Esophagus squamous epithelium (tissue), 5 donors: ENCODE measurements around the gene IFNL1. TPM values are rescaled to one million over a fixed set of nuclear protein-coding genes. Genes with fewer than 3 reads are reported as not detected.
A peak's percentile ranks its signal among the peaks of the same experiment; 100 is the strongest.

Source experiments
- DNase-seq: peaks from one replicate; lab custom pipeline; 2025; lab: John Stamatoyannopoulos, UW
- H3K27ac ChIP-seq, 4 donors: fragments of 200-600 bp; sonication (generic); one replicate each; pipeline ENCODE4 v1.5.1; 2016 to 2019; ENCODE audit warnings: mild to moderate bottlenecking in 1 of 4
- H3K27me3 ChIP-seq, 4 donors: fragments of 200-600 bp; sonication (generic); 1 replicate in 3 of 4; 2 replicates in 1 of 4; pipeline versions ENCODE4 v1.5.1 to v1.6.0; 2017 to 2021; ENCODE audit warnings: antibody characterized with exemption in 1 of 4
- H3K36me3 ChIP-seq, 3 donors: fragments of 200-600 bp; sonication (generic); one replicate each; pipeline ENCODE4 v1.5.1; 2016 to 2019
- H3K4me1 ChIP-seq, 3 donors: fragments of 200-600 bp; sonication (generic); one replicate each; pipeline ENCODE4 v1.5.1; 2017 to 2019
- H3K4me3 ChIP-seq, 4 donors: fragments of 200-600 bp; sonication (generic); 1 replicate in 3 of 4; 2 replicates in 1 of 4; pipeline ENCODE4 v1.5.1; 2016 to 2019; ENCODE audit warnings: mild to moderate bottlenecking in 2 of 4, moderate library complexity in 1 of 4
- H3K9me3 ChIP-seq, 3 donors: fragments of 200-600 bp; sonication (generic); one replicate each; pipeline ENCODE4 v1.5.1; 2016 to 2019
- POLR2A ChIP-seq, 4 donors: fragments of 450-650 bp; IDR thresholded peaks; one replicate each; pipeline ENCODE4 v1.6.1; 2017; ENCODE audit warnings: antibody characterized with exemption in 4 of 4, mild to moderate bottlenecking in 4 of 4, moderate library complexity in 3 of 4
- WGBS, 2 donors: methylation state at CpG; one replicate each; pipeline ENCODE4 v1.1.5; 2018; 5-methylcytosine and 5-hydroxymethylcytosine counted together
- intact Hi-C: fragments of 100-400 bp; cut with DNase I; formaldehyde crosslinking; loops from one replicate; pipeline ENCODE4 v1.15.0; 2022
- small RNA-seq, 4 donors: library from RNA; depleted of rRNA; stranded (forward); fragments of <200 nt; gene quantifications; one replicate each; pipeline ENCODE3, GENCODE V24; 2016
- total RNA-seq, 4 donors: library from RNA; depleted of rRNA; stranded (reverse); fragments of >200 nt; gene quantifications; one replicate each; pipeline ENCODE4 v1.1.0, GENCODE V29; 2016
- TF ChIP-seq, protein P1 (sequence below), 6 experiments: fragments of 450-650 bp in 4 of 6; fragments of 200-600 bp in 2 of 6; sonication (generic) in 2 of 6; IDR thresholded peaks; one replicate each; pipeline ENCODE4 v1.5.1; 2016 to 2019; ENCODE audit warnings: antibody characterized with exemption in 6 of 6, mild to moderate bottlenecking in 4 of 6, moderate library complexity in 4 of 6
- donor health status: DM: yes; HTN: yes; CAD: no.

The IFNL1 gene
- total RNA-seq, 4 donors from 2014 or later: not detected

DNA sequence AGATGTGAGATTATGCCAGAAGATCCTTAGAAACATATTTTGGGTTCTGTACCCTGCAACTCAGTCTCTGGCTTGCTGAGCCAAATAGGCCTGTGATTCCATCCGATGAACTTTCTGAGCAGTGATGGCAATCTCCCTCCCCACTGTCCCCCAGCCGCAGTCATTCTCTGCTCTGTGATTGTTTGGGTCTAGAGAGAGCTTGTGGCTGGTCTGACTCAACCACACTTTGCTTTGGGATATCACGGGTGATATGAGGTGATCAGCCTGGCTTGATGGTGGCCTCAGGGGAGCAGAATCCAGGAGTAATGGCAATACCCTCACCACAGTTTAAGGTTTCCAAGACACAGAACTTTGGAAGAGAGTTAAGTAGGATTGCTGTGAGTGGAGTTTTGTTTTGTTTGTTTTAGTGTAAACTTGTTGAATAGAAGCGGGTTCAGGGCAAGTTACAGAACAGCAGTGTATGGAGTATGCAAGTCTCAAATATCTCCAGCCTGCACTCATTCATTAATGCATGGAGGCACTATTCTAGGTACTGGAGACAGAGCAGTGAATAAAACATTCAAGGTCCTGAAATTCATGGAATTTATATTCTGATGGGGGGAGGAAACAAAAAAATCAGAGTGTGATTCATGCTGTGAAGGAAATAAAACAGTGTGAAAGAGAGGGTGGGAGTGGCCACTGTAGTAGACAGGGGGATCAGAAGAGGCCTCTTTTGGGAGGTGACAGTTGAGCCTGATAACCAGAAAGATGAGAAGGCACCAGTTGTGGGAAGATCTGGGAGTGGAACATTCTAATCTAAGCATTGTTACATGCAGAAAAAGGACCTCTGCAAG, 51.3 kb downstream of the IFNL1 start:
- Histone ChIP-seq H3K4me1 (peaks cover 14 to 88% (median 23%) of the 10 kb centered on the region in 3 donors), H3K27me3 (no peaks in the 10 kb centered on the region), H3K9me3 (no peaks in the 10 kb centered on the region), H3K27ac (peak overlapping the region in 2 of 4 donors; percentile 18 to 40), H3K4me3 (no peak overlapping the region), H3K36me3 (peaks cover 0 to 67% (median 4%) of the 10 kb centered on the region in 3 donors)
- DNase-seq: no peak
- TF ChIP-seq, protein P1, sequence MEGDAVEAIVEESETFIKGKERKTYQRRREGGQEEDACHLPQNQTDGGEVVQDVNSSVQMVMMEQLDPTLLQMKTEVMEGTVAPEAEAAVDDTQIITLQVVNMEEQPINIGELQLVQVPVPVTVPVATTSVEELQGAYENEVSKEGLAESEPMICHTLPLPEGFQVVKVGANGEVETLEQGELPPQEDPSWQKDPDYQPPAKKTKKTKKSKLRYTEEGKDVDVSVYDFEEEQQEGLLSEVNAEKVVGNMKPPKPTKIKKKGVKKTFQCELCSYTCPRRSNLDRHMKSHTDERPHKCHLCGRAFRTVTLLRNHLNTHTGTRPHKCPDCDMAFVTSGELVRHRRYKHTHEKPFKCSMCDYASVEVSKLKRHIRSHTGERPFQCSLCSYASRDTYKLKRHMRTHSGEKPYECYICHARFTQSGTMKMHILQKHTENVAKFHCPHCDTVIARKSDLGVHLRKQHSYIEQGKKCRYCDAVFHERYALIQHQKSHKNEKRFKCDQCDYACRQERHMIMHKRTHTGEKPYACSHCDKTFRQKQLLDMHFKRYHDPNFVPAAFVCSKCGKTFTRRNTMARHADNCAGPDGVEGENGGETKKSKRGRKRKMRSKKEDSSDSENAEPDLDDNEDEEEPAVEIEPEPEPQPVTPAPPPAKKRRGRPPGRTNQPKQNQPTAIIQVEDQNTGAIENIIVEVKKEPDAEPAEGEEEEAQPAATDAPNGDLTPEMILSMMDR (IDR thresholded peaks at IDR 0.05): no peak
- no peak for TF ChIP-seq POLR2A (IDR thresholded peaks at IDR 0.05)
- WGBS, 2 donors: 87 to 100% methylated on average over 4 of the region's 4 CpGs
- intact Hi-C loops: no loop called here

Small RNA genes lying within 50 kb of the gene (small RNA-seq; reads per million reads assigned to genes)
- gene AC011445.2: 0 to 0.27 (median 0.07) reads per million in 4 donors

Other genes with a start within 250 kb of the IFNL1 start
- under 1 TPM in 3 of 4 donors, not detected in 1; 0.19 to 0.57 (median 0.40) TPM for gene ACP7, start 212.0 kb upstream of the IFNL1 start, total RNA-seq
- gene PAK4, start 170.6 kb upstream of the IFNL1 start, total RNA-seq: 10 to 100 TPM; 12.2 to 40.1 (median 18.3) TPM
- 100 to 1,000 TPM; 208 to 737 (median 262) TPM for gene NCCRP1, start 99.4 kb upstream of the IFNL1 start, total RNA-seq
- gene SYCN, start 92.1 kb upstream of the IFNL1 start, total RNA-seq: not detected
- not detected for gene IFNL3, start 51.4 kb upstream of the IFNL1 start, total RNA-seq
- not detected for gene IFNL4, start 47.6 kb upstream of the IFNL1 start, total RNA-seq
- gene IFNL2, start 28.0 kb upstream of the IFNL1 start, total RNA-seq: not detected
- gene LRFN1, start 24.5 kb downstream of the IFNL1 start, total RNA-seq: 1 to 10 TPM in 1 of 4 donors, under 1 TPM in 3; 0.35 to 1.3 (median 0.67) TPM
- 10 to 100 TPM in 1 of 4 donors, 1 to 10 TPM in 3; 1.9 to 15.8 (median 4.5) TPM for gene GMFG, start 39.6 kb downstream of the IFNL1 start, total RNA-seq
- gene SAMD4B, start 46.0 kb downstream of the IFNL1 start, total RNA-seq: 100 to 1,000 TPM in 1 of 4 donors, 10 to 100 TPM in 3; 49.1 to 131 (median 75.2) TPM
- 10 to 100 TPM; 35.4 to 53.6 (median 38.1) TPM for gene PAF1, start 94.7 kb downstream of the IFNL1 start, total RNA-seq
- 10 to 100 TPM; 11.8 to 20.1 (median 16.5) TPM for gene MED29, start 95.0 kb downstream of the IFNL1 start, total RNA-seq
- gene ZFP36, start 110.4 kb downstream of the IFNL1 start, total RNA-seq: 100 to 1,000 TPM in 3 of 4 donors, 10 to 100 TPM in 1; 72.1 to 230 (median 121) TPM
- gene PLEKHG2, start 116.3 kb downstream of the IFNL1 start, total RNA-seq: 1 to 10 TPM; 4.8 to 9.3 (median 7.6) TPM
- gene RPS16, start 139.5 kb downstream of the IFNL1 start, total RNA-seq: 1,000 to 10,000 TPM in 3 of 4 donors, 100 to 1,000 TPM in 1; 509 to 2,477 (median 1,257) TPM
- 10 to 100 TPM; 39.5 to 80.3 (median 67.7) TPM for gene SUPT5H, start 149.2 kb downstream of the IFNL1 start, total RNA-seq
- 10 to 100 TPM; 34.0 to 63.2 (median 51.5) TPM for gene TIMM50, start 184.4 kb downstream of the IFNL1 start, total RNA-seq
- gene DLL3, start 202.5 kb downstream of the IFNL1 start, total RNA-seq: not detected
- gene SELENOV, start 218.7 kb downstream of the IFNL1 start, total RNA-seq: not detected
- gene EID2B, start 236.4 kb downstream of the IFNL1 start, total RNA-seq: 1 to 10 TPM in 1 of 4 donors, under 1 TPM in 2, not detected in 1; 0.48 to 3.6 (median 0.79) TPM
- gene EID2, start 243.8 kb downstream of the IFNL1 start, total RNA-seq: 10 to 100 TPM in 1 of 4 donors, 1 to 10 TPM in 3; 6.0 to 10.5 (median 9.5) TPM